Liver (tissue), 9 donors: Measurements from ENCODE around the gene PRR5L. TPM values are rescaled to one million over a fixed set of nuclear protein-coding genes. Genes with fewer than 3 reads are reported as not detected.

Experiments
- DNase-seq: peaks from one replicate; pipeline ENCODE4 v3.0.0-alpha.2; 2017; ENCODE audit warnings: low spot score
- H3K27ac ChIP-seq, 2 donors: one replicate each; pipeline ENCODE4 v1.7.0; 2013; ENCODE audit warnings: inconsistent platforms in 2 of 2, low read length in 2 of 2, control low read depth in 1 of 2, low read depth in 1 of 2, mild to moderate bottlenecking in 1 of 2
- H3K27me3 ChIP-seq, 4 donors: one replicate each; pipeline versions ENCODE4 v1.6.1 to v1.7.0; 2013; ENCODE audit warnings: low read length in 3 of 4, inconsistent platforms in 1 of 4, mild to moderate bottlenecking in 1 of 4, moderate library complexity in 1 of 4; ENCODE audit not compliant: control insufficient read depth in 4 of 4, insufficient read depth in 4 of 4
- H3K36me3 ChIP-seq, 4 donors: one replicate each; pipeline versions ENCODE4 v1.6.1 to v1.7.0; 2013; ENCODE audit warnings: low read length in 3 of 4, mild to moderate bottlenecking in 3 of 4, low read depth in 1 of 4, moderate library complexity in 1 of 4; ENCODE audit not compliant: control insufficient read depth in 4 of 4, insufficient read depth in 3 of 4
- H3K4me1 ChIP-seq, 4 donors: one replicate each; pipeline versions ENCODE4 v1.6.1 to v1.7.0; 2013; ENCODE audit warnings: low read length in 3 of 4, mild to moderate bottlenecking in 3 of 4, moderate library complexity in 1 of 4; ENCODE audit not compliant: control insufficient read depth in 4 of 4, insufficient read depth in 4 of 4
- H3K4me3 ChIP-seq, 3 donors: one replicate each; pipeline versions ENCODE4 v1.6.1 to v1.7.0; 2013; ENCODE audit warnings: low read length in 3 of 3, control low read depth in 1 of 3, low read depth in 1 of 3, mild to moderate bottlenecking in 1 of 3
- H3K9ac ChIP-seq, 2 donors: one replicate each; pipeline ENCODE4 v1.7.0; 2013; ENCODE audit warnings: low read length in 2 of 2, mild to moderate bottlenecking in 2 of 2, moderate library complexity in 2 of 2, control low read depth in 1 of 2, low read depth in 1 of 2
- H3K9me3 ChIP-seq, 4 donors: one replicate each; pipeline versions ENCODE4 v1.6.1 to v1.7.0; 2013; ENCODE audit warnings: low read length in 3 of 4; ENCODE audit not compliant: control insufficient read depth in 4 of 4
- EGR1 ChIP-seq, 2 donors: IDR thresholded peaks; 2 replicates each; pipeline ENCODE4 v1.6.1; 2016 to 2018; ENCODE audit warnings: antibody characterized with exemption in 2 of 2, low read depth in 2 of 2
- FOXA1 ChIP-seq: IDR thresholded peaks from 2 replicates; pipeline ENCODE4 v1.6.1; 2016; ENCODE audit warnings: antibody characterized with exemption
- FOXA2 ChIP-seq: IDR thresholded peaks from 2 replicates; pipeline ENCODE4 v1.6.1; 2016; ENCODE audit warnings: antibody characterized with exemption
- GABPA ChIP-seq, 2 donors: IDR thresholded peaks in 1 of 2; conservative IDR thresholded peaks in 1 of 2; 2 replicates each; pipeline ENCODE4 v1.6.1; 2016; ENCODE audit warnings: antibody characterized with exemption in 2 of 2, mild to moderate bottlenecking in 1 of 2, moderate library complexity in 1 of 2
- JUND ChIP-seq, 2 donors: IDR thresholded peaks; 2 replicates each; pipeline ENCODE4 v1.6.1; 2016; ENCODE audit warnings: antibody characterized with exemption in 2 of 2
- NR2F2 ChIP-seq: IDR thresholded peaks from 2 replicates; pipeline ENCODE4 v1.6.1; 2016; ENCODE audit warnings: antibody characterized with exemption
- RAD21 ChIP-seq, 2 donors: IDR thresholded peaks; 2 replicates each; pipeline ENCODE4 v1.6.1; 2016; ENCODE audit warnings: antibody characterized with exemption in 2 of 2, mild to moderate bottlenecking in 2 of 2
- RXRA ChIP-seq, 2 donors: IDR thresholded peaks; 2 replicates each; pipeline ENCODE4 v1.6.1; 2017 to 2018; ENCODE audit warnings: antibody characterized with exemption in 2 of 2, mild to moderate bottlenecking in 1 of 2
- TAF1 ChIP-seq: conservative IDR thresholded peaks from 2 replicates; pipeline ENCODE4 v1.6.1; 2016; ENCODE audit warnings: antibody characterized with exemption, mild to moderate bottlenecking
- WGBS: extraction: QIAGEN DNeasy Blood & Tissue Kit; methylation state at CpG from one replicate; pipeline ENCODE4 v1.1.7; 2013; 5-methylcytosine and 5-hydroxymethylcytosine counted together
- polyA plus RNA-seq, 2 donors: library from polyadenylated mRNA; stranded (reverse) in 1 of 2; unstranded in 1 of 2; fragments of 200-250 nt in 1 of 2; fragments of >200 nt in 1 of 2; fragmentation: Nextera tagmentation in 1 of 2; extraction: Ambion mirVana in 1 of 2; gene quantifications; one replicate each; pipeline versions ENCODE4 v1.2.1 to v1.2.3, GENCODE V29; 2013 to 2015
- total RNA-seq, 2 donors: library from RNA; depleted of rRNA; stranded (reverse); fragments of >200 nt; gene quantifications; one replicate each; pipeline ENCODE4 v1.2.3, GENCODE V29; 2014
- TF ChIP-seq, protein P1 (sequence below): IDR thresholded peaks from 2 replicates; pipeline ENCODE4 v1.6.1; 2016; ENCODE audit warnings: antibody characterized with exemption
- TF ChIP-seq, protein P2 (sequence below): fragments of 150-350 bp; IDR thresholded peaks from 2 replicates; pipeline ENCODE4 v1.5.1; 2017; ENCODE audit warnings: improper control_type of control experiment, low read depth, low read length; ENCODE audit not compliant: missing input control
- TF ChIP-seq, protein P3 (sequence below): IDR thresholded peaks from 2 replicates; pipeline ENCODE4 v1.6.1; 2016; ENCODE audit warnings: antibody characterized with exemption
- TF ChIP-seq, protein P4 (sequence below): IDR thresholded peaks from 2 replicates; pipeline ENCODE4 v1.6.1; 2016; ENCODE audit warnings: antibody characterized with exemption, mild to moderate bottlenecking
- TF ChIP-seq, protein P5 (sequence below): IDR thresholded peaks from 2 replicates; pipeline ENCODE4 v1.6.1; 2016; ENCODE audit warnings: antibody characterized with exemption
- donor health status: healthy.
- donor health status: healthy.
- donor health status: healthy.
- donor health status: healthy.
- donor health status: healthy.

The PRR5L gene
- total and polyA plus RNA-seq, 4 donors = 1.2 to 8.5 (median 4.5) TPM

DNA sequence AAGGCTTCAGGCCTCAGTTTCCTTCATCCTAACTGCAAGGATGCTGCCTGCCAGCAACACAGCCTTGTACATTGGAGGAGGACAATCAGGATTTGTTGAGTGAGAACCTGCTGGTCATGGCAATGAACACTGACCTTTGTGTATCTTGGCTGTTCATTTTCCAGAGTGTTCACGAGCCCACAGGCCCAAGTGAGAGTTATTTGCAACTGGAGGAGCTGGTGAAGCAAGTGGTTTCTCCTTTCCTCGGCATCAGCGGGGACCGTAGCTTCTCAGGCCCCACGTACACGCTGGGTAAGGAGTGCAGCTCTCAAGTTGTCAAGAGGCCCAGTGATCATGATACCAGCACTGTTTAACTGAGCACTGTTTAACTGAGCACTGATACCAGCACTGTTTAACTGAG, 155.0 kb downstream of the PRR5L start (continued):
- TF ChIP-seq, protein P1, sequence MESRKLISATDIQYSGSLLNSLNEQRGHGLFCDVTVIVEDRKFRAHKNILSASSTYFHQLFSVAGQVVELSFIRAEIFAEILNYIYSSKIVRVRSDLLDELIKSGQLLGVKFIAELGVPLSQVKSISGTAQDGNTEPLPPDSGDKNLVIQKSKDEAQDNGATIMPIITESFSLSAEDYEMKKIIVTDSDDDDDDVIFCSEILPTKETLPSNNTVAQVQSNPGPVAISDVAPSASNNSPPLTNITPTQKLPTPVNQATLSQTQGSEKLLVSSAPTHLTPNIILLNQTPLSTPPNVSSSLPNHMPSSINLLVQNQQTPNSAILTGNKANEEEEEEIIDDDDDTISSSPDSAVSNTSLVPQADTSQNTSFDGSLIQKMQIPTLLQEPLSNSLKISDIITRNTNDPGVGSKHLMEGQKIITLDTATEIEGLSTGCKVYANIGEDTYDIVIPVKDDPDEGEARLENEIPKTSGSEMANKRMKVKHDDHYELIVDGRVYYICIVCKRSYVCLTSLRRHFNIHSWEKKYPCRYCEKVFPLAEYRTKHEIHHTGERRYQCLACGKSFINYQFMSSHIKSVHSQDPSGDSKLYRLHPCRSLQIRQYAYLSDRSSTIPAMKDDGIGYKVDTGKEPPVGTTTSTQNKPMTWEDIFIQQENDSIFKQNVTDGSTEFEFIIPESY = no peak

DNA sequence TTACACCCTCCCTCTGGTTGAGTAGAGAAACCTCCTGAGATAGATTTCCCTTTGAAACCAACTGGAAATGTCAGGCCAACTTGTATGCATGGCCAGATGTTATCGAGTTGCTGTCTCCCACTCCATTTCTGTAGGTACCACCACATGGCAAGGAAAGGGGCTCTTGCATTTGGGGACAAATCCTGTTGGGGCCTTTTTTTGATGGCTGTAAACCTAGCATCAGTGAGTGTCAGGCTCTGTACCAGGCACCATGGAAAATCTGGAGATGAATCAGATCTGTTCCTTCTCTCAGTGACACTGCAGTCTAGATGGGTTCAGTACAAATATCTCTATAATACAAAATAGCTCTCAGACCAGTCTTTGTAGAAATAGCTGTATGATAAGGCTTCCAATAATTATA, 155.6 kb downstream of the PRR5L start:
- Histone ChIP-seq H3K9me3 (no peaks in the 10 kb centered on the region), H3K4me3 (no peak overlapping the region), H3K27me3 (no peaks in the 10 kb centered on the region), H3K27ac (no peak overlapping the region), H3K4me1 (peaks cover 0 to 6% (median 2%) of the 10 kb centered on the region in 4 donors), H3K9ac (no peak overlapping the region), H3K36me3 (no peaks in the 10 kb centered on the region)
- no peak for TF ChIP-seq TAF1
- 96% methylated on average over 1 of the region's 1 CpG for WGBS
- no peak for DNase-seq

DNA sequence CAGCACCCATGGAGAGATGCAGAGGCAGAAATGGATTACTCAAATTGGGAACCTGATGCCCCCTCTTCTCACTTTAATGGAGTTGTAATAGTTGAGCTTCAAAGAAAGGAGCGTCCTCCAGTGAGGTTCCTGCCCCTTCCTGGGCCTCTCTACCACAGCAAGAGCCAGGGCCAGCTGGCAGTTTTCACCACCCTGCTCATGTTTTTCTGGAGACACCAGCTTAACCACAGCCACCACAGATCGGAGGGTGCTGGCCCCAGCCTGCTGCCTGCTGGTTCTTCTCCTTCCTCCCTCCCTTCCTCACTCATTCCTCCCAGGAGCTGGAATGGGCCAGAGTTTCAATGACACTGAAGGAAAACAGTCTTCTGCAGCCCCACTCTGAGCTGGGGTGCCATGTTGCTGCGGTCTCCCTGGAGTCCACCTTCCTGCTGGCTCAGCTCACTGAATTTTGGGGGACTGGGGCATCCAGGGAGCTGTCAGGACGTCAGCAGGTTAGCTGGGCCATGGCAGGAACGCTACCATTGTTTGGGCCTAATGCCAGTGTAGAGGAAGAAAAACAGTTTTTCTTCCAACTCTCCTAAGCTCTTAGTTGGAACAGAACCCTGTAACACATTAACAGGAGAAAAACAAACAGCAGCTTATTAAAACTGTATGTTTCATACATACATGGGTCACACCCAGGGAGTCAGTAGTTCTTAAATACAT, 156.3 kb downstream of the PRR5L start:
- Histone ChIP-seq H3K9ac (no peak overlapping the region), H3K9me3 (no peaks in the 10 kb centered on the region), H3K4me1 (peaks cover 0 to 6% (median 2%) of the 10 kb centered on the region in 4 donors), H3K27ac (no peak overlapping the region), H3K27me3 (no peaks in the 10 kb centered on the region), H3K4me3 (no peak overlapping the region), H3K36me3 (no peaks in the 10 kb centered on the region)
- 81% methylated on average over 5 of the region's 5 CpGs for WGBS
- DNase-seq = peak; percentile 27
- TF ChIP-seq FOXA2 (no peak), JUND (IDR thresholded peaks at IDR 0.05) (no peak), EGR1 (IDR thresholded peaks at IDR 0.05; ENCODE audit: low read depth in 2 of 2) (no peak), TAF1 (no peak), GABPA (IDR thresholded peaks at IDR 0.05 in 1 of 2, conservative IDR thresholded peaks at IDR 0.05 in 1 of 2) (no peak), RXRA (IDR thresholded peaks at IDR 0.05) (no peak), RAD21 (IDR thresholded peaks at IDR 0.05) (no peak), NR2F2 (no peak), FOXA1 (no peak)
- TF ChIP-seq, protein P2, sequence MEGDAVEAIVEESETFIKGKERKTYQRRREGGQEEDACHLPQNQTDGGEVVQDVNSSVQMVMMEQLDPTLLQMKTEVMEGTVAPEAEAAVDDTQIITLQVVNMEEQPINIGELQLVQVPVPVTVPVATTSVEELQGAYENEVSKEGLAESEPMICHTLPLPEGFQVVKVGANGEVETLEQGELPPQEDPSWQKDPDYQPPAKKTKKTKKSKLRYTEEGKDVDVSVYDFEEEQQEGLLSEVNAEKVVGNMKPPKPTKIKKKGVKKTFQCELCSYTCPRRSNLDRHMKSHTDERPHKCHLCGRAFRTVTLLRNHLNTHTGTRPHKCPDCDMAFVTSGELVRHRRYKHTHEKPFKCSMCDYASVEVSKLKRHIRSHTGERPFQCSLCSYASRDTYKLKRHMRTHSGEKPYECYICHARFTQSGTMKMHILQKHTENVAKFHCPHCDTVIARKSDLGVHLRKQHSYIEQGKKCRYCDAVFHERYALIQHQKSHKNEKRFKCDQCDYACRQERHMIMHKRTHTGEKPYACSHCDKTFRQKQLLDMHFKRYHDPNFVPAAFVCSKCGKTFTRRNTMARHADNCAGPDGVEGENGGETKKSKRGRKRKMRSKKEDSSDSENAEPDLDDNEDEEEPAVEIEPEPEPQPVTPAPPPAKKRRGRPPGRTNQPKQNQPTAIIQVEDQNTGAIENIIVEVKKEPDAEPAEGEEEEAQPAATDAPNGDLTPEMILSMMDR = no peak
- TF ChIP-seq, protein P3, sequence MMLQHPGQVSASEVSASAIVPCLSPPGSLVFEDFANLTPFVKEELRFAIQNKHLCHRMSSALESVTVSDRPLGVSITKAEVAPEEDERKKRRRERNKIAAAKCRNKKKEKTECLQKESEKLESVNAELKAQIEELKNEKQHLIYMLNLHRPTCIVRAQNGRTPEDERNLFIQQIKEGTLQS = no peak
- TF ChIP-seq, protein P4, sequence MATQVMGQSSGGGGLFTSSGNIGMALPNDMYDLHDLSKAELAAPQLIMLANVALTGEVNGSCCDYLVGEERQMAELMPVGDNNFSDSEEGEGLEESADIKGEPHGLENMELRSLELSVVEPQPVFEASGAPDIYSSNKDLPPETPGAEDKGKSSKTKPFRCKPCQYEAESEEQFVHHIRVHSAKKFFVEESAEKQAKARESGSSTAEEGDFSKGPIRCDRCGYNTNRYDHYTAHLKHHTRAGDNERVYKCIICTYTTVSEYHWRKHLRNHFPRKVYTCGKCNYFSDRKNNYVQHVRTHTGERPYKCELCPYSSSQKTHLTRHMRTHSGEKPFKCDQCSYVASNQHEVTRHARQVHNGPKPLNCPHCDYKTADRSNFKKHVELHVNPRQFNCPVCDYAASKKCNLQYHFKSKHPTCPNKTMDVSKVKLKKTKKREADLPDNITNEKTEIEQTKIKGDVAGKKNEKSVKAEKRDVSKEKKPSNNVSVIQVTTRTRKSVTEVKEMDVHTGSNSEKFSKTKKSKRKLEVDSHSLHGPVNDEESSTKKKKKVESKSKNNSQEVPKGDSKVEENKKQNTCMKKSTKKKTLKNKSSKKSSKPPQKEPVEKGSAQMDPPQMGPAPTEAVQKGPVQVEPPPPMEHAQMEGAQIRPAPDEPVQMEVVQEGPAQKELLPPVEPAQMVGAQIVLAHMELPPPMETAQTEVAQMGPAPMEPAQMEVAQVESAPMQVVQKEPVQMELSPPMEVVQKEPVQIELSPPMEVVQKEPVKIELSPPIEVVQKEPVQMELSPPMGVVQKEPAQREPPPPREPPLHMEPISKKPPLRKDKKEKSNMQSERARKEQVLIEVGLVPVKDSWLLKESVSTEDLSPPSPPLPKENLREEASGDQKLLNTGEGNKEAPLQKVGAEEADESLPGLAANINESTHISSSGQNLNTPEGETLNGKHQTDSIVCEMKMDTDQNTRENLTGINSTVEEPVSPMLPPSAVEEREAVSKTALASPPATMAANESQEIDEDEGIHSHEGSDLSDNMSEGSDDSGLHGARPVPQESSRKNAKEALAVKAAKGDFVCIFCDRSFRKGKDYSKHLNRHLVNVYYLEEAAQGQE = no peak
- TF ChIP-seq, protein P5, sequence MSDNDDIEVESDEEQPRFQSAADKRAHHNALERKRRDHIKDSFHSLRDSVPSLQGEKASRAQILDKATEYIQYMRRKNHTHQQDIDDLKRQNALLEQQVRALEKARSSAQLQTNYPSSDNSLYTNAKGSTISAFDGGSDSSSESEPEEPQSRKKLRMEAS = no peak
- TF ChIP-seq, protein P1 = no peak
